GM21447 (cell line): Measurements from ENCODE around the gene UBR4.
"Not testable (repeated sequence)": the region's sequence is repeated elsewhere in the genome, so short reads cannot be mapped to it uniquely, and the experiment has no call there.

Experiments used
- ATAC-seq: cut with Tn5 transposase; IDR thresholded peaks from one replicate; pipeline ENCODE4 v1.9.1; 2021; ENCODE audit not compliant: unreplicated experiment

UBR4 gene

GRCh38 chr1:19220080-19220846 lies 10.2 kb upstream of the UBR4 start:
- no peak for ATAC-seq

DNA sequence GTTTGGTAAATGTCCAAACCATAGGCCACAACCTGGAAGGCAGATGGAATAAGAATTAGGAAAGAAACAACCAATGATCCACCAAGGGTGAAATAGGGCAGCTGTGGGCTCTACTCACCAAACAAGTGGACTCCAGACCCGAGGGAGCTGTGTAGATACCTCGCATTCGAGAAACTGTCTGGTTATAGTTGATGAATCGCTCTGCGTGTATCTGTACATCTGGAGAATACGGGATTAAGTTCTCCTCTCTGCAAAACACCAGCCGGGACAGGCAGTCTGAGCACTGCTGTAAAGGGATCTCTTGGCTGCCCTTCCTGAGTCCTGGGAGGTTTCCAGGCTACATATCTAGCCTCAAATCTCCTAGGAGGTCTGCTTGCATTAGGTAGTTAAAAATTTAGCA lies 9.4 kb upstream of the UBR4 start:
- no peak for ATAC-seq

GRCh38 chr1:19216585-19216984 lies 6.5 kb upstream of the UBR4 start:
- ATAC-seq, result not testable (repeated sequence)

GRCh38 chr1:19213580-19213979 lies 3.5 kb upstream of the UBR4 start:
- no peak for ATAC-seq

- ATAC-seq, result no peak
Observed at GRCh38 chr1:19212167-19212566, 2.1 kb upstream of the UBR4 start.

GRCh38 chr1:19210772-19211549 lies 895 bp upstream of the UBR4 start:
- ATAC-seq, result no peak

DNA sequence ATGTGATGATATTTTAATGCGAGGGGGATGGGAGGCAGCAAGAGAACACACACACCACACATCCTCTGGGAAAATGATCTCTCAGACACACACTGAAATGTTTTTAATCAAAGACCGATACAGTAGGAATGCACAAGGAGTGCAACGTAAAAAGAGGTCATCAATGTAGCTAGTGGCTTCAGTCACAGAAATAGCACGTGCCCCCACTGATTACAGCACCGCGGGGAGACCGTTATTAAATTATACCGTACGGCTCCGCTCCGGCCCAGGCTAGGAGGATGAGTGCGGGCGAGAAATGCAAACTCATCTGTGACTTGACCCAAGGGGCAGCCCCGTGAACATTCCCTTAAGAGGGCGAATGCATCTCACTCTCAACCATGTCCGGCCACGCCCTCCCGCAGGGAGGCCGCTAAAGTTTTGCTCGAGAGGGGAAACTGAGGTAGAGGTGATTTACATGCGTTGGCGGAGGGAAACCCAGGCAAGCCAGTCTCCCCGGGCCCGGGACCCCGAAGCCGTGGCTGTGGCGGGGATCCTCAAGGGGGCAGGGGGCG lies 552 bp downstream of the UBR4 start:
- peak; percentile 67 for ATAC-seq

GRCh38 chr1:19208710-19209438 lies 1.2 kb downstream of the UBR4 start:
- no peak for ATAC-seq

DNA sequence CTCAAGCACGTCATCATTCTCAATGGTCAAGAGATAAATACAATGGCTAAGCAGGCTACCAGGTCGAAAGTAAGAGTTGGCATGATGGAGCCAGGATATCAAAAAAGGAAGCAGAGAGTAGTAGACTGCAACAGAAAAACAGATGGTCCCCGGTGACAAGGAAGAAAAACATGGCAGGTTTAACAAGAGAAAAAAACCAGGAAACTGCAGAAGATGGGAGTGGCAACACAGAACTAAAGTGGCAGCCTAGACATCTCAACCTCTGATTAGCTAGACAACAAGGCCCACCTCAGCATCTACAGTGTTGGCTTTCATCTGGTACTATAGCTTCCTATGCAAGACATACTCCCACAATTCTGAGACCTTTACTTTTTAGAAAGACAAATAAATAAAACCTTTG lies 3.1 kb downstream of the UBR4 start:
- ATAC-seq, result no peak

DNA sequence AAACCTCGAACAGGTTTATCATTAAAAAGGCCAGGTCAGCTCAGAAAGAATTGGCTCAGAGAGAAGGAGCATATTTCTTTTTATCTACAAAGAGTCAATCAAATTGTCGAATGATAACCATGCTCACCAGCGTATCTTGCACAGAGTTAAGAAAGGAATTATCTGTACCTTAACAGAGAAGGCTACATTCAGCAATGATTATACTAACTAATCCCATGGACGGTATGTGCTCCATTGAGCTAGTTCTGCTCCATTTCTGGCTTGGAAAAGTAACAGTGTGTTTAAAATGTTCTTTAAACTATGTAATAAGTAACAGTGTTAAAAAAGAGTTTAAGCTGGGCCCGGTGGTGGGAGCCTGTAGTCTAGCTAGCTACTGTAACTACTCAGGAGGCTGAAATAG lies 4.2 kb downstream of the UBR4 start:
- ATAC-seq, result no peak

DNA sequence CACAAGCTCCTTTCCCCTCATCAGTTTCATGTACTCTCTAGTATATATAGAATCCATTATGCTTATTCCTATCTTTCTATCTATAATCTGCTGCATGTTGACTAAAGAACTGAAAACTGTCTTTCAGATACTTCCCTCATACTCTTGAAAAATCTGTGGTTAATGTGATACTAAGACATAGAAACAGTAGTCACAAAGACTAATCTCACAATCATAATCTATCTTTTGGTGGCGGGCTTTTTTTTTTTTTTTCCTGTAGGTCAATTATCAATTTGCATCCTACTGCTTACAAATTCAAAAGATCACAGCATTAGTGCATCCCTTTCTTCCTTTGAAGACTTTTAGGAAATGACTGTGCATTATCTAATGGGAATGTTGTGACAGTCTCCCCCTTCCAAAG lies 4.7 kb downstream of the UBR4 start:
- no peak for ATAC-seq

- ATAC-seq, result no peak
Observed at GRCh38 chr1:19204446-19205266, 5.4 kb downstream of the UBR4 start.

GRCh38 chr1:19203440-19203839 lies 6.6 kb downstream of the UBR4 start:
- no peak for ATAC-seq

DNA sequence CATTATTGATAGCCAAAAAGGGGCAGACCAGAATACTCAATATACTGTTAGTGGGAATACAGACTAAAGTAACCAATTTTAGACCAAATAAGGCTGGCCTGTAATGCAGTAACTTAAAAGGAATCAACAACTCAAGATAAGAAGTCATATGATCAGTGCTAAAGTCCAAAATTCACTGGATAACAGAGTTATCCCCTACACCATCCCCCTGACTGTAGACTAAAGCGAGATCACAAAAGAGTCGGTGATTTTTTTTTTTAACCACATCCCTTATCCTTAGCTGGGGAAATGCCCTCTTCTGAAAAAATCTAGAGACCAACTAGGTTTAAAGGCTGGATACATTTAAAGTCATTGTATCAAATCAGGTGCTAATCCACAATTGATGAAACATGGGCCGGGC lies 7.7 kb downstream of the UBR4 start:
- no peak for ATAC-seq

DNA sequence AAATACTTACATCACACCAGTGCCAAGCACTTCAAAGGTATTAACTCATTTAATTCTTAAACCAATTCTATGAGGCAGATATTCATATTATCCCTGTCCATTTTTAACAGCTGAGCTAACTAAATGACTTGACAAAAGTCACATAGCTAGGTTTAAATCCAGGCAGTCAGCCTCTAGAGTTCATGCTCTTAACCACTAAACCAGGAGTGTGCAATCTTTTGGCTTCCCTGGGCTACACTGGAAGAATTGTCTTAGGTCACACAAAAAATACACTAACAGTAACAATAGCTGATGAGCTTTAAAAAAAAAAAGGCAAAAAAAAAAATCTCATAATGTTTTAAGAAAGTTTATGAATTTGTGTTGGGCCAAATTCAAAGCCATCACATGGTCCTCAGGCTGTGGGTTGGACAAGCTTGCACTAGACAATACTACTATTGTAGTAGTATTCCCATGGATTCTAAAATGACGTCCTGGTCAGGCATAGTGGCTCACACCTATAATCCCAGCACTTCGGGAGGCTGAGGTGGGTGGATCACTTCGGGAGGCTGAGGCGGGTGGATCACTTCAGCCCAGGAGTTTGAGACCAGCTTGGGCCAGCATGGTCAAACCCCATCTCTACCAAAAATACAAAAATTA lies 10.0 kb downstream of the UBR4 start:
- no peak for ATAC-seq

GRCh38 chr1:19199329-19199968 lies 10.6 kb downstream of the UBR4 start:
- no peak for ATAC-seq

GRCh38 chr1:19198820-19199219 lies 11.2 kb downstream of the UBR4 start:
- no peak for ATAC-seq

DNA sequence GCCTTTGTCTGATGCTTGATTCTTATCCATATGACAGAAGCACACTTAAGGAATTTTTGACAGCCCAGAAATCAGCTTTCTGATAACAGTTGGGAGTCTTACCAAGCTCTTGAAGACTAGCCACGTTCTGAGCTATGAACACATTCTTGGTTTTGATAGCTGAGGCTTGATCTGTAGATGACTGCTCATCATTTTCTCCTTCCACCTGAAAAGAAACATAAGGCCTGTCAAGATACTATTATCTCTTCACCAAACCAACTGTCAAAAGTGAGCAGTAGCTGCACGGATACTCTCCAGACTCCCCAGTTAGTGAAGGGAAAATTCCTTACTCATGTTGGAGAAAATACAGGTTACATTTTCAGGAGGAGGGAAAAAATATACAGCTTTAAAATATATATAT lies 12.2 kb downstream of the UBR4 start:
- ATAC-seq, result no peak

DNA sequence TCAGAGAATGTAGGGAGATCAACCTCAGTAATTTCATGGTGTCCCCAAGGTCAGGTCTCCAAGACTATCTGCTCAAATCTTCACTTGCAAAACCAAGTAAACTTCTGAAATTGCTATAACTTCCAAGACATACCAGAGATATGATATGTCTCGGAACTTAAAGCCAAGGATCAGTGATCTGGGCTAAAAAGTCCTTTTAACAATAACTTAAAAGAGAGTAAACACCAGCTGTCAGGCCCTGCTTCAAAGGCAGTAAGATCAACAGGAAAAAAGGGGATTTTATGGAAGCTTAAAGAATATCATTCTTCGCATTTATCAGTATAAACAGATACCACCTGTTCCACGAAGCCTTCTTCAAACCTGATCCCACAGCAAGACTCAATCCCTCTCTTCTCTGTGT lies 13.7 kb downstream of the UBR4 start:
- no peak for ATAC-seq

DNA sequence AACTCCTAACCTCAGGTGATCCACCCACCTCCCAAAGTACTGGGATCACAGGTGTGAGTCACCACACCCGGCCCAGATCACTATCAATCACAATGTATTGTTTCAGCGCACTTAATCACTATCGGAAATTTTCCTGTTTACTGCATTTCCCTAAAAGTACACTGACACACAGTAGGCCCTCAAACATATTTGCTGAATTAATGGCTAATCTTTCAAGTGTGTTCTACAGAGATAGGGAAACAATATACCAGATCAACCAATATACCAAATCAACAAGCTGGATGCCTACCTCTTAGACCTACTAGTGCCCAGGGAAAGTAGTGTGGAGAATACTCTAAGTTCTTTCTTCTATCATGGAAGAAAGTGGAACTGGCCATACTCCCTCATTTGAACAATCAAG lies 17.1 kb downstream of the UBR4 start:
- ATAC-seq, result no peak
